Stimulated activated CD4-positive, alpha-beta T cell treated with anti-CD3 and anti-CD28 coated beads, Interleukin-1b, Interleukin-23, amount 100 ng/mL, for 1 hour (primary cell): Measurements from ENCODE around the gene PRX.
"Not testable (repeated sequence)": the region's sequence is repeated elsewhere in the genome, so short reads cannot be mapped to it uniquely, and the experiment has no call there.

Experiments
- DNase-seq, 2 donors: peaks; one replicate each; pipeline ENCODE4 v3.0.0-alpha.2; 2020; ENCODE audit warnings: low read depth in 2 of 2

Gene PRX

DNA sequence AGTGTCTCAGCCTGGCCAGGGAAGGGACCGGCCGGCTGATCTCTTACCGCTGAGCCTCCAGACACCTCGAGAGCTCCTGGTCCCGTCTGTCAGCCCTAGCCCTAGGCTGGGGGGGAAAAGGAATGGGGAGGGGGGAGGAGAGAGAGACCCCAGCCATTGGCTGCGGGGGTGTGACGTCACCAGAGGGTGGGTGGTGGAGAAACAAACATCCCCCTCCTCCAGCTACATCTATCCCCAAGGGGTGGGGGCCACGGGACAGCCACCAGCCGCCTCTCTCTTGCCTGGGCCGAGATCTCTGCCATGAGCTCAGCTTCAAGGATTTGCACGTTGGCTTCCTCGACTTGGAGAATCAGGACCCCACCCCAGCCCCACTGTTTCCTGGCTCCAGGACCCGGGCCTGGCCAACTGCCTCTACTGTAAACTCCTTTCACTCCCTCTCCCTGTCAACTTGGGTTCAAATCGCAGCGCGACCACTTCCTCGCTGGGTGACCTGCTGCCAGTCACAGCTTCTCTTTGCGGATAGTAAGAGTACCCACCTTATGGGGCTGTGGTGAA is at the start of gene PRX:
Gene PRX, minus strand, starts transcription at position 88 of the 555 bp plus-strand sequence. CDS start 5,446 bp downstream, outside the sequence.
- no peak for DNase-seq

DNA sequence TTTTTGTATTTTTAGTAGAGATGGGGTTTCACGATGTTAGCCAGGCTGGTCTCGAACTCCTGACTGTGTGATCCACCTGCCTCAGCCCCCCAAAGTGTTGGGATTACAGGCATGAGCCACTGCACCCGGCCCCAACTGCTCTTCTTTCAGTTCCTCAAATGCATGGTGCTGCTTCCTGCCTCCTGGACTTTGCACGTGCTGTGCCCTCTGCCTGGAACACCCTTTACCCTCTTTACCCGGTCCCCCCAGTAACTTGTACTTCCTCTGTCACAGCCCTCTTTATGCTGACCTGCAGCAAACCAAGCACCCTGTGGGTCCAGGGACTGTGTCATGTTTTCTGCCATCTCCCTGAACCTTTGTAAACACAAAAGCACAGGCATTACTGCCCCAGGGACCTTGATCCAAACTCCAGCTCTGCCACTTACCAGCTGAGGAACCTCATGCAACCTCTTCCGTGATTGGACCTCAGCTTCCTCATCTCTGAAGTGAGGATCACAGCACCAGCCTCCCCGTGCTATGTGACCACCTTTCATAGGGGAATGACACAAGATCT is 48.6 kb upstream of the PRX start:
- DNase-seq: no peak

DNA sequence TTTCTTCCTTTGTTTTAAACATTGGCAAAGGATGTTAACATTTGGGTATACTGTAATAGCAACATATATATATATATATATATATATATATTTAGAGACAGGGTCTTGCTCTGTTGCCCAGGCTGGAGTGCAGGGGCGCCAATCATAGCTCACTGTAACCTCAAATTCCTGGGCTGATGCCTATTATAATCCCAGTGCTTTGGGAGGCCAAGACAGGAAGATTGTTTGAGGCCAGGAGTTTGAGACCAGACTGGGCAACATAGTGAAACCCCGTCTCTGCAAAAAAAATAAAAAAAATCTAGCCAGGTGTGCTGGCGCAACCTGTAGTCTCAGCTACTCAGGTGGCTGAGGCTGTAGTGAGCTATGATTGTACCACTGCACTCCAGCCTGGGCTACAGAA is 47.0 kb upstream of the PRX start:
- no peak for DNase-seq

- no peak for DNase-seq
These were observed 45.4 kb upstream of the PRX start for GRCh38 chr19:40458597-40458974.

GRCh38 chr19:40457953-40458596 is 44.9 kb upstream of the PRX start:
- DNase-seq: no peak

DNA sequence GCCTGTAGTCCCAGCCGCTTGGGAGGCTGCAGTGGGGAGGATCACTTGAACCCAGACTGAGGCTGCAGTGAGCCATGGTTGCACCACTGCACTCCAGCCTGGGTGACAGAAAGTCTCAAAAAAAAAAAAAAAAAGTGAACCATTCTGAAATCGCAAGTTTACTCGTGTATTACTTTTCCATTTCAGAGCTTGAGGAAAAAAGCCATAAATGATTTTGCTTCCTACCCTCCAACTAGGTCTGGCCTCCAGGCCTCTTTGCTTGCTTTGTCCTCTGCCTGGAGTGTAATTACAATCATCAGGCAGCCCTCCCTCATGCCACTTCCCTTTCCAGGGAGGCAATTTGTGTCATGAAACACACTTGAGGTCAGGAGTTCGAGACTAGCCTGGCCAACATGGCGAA is 43.9 kb upstream of the PRX start:
- no peak for DNase-seq

- DNase-seq: not testable (repeated sequence)
These were observed 40.8 kb upstream of the PRX start for GRCh38 chr19:40453943-40454342.

DNA sequence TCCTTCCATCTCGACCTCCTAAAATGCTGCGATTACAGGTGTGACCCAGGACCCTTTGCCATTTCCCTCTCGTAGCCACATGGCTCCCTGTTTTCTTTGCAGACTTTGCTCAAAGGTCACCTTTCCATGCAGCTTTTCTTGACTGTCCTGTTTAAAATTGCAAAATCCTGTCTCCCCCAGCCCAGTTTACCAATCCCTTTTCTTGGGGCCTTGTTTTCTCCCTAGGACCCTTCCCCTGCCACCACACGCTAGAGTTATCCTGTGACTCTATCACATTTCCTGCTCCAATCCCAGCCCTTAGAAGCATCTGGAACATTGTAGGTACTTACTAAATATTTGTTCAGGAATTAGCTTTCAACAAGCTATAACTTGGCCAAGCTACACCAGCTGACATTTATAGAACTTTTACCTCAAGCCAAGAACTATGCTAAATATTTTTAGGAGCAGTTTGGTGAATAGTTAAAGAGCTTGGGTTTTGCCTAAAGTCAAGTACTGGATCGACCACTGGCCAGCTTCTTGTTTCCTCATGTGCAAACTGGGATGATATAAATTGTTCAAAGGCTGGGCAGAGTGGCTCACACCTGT is 40.1 kb upstream of the PRX start:
- no peak for DNase-seq

DNA sequence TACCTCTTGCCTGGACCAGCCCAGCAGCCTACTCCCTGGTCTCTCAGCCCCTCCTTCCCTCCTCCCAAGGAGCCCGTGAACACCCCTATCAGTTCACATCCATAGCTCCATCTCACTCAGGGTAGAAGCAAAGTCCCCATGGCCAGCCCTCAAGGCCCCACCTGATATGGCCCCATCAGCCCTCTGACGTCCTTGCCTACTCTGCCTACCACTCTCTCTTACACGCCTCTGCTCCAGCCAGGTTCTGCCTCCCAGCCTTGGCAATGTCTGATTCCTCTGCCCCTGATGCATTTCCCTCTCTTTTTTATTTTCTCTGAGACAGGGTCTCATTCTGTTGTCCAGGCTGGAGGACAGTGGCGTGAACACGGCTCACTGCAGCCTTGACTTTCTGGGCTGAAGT is 38.8 kb upstream of the PRX start:
- no peak for DNase-seq

GRCh38 chr19:40450664-40451063 is 37.5 kb upstream of the PRX start:
- DNase-seq: no peak

- DNase-seq: no peak
These were observed 36.3 kb upstream of the PRX start for GRCh38 chr19:40449506-40449905.

- DNase-seq: no peak
These were observed 33.1 kb upstream of the PRX start for GRCh38 chr19:40446263-40446784.

- no peak for DNase-seq
These were observed 32.6 kb upstream of the PRX start for GRCh38 chr19:40445780-40446262.

DNA sequence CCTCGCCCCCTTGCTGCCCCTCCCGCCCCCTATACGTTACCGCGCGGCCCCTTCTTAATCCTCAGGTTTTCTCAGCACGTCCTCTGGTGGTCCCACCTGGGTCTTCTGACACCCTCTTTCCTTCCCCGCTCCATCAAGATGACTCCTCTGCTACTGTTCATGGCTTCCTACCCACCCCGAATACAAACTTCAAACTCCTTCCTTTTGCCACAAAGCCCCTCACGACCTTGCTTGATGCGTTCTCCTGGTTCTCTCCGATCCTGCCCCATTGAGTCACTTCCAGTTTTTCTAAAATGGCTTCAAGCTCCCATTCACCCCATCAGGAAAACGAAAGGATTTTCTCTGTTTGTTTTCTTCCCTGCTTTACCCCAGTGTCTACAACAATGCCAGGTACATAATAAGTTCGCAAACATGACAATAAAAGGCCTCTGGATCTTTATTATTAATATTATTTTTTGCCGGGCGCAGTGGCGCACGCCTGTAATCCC is 31.7 kb upstream of the PRX start:
- no peak for DNase-seq

- DNase-seq: peak; percentile 87 to 94
These were observed 31.0 kb upstream of the PRX start, which contains the start of gene SERTAD3 for GRCh38 chr19:40444000-40444824. Gene SERTAD3, minus strand, starts transcription at chr19:40444335. Its CDS starts 2,255 bp downstream, at chr19:40442080.

- DNase-seq: peak; percentile 93 to 99
These were observed 30.2 kb upstream of the PRX start for GRCh38 chr19:40443131-40443999.

DNA sequence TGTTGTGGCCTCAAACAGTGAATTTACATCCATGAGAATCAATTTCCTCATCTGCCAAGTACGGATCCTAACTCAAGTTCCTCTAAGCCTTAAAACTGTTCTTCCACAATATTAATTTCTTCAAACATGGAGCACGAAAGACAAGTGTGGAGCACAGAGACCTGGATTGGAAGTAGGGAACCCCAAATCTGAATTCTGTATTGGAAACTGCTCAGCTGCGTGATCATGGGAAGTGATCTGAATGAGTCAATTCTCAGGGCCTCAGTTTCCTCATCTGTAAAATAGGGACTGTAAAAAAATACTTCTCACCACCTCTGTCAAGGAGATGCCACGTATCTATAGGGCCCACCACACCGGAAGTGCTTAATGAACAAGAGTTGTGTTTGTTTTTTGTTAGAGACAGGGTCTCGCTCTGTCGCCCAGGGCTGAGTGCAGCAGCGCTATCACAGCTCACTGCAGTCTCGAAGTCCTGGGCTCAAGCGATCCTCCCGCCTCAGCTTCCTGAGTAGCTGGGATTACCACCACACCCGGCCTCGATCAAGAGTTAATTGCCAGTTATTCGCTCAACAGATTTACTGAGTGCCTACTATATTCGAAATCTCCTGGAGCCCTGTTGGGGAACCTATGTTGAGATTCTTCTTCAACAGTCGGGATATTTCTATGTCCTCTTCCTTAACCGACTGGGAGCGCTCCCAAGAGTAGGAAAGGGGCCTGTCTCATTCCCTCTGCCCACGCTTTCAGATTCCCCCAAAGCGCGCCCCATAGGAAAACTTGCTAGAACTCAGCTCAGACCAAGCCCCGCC is 29.4 kb upstream of the PRX start:
- no peak for DNase-seq

- no peak for DNase-seq
These were observed 28.6 kb upstream of the PRX start for GRCh38 chr19:40441719-40442253.

DNA sequence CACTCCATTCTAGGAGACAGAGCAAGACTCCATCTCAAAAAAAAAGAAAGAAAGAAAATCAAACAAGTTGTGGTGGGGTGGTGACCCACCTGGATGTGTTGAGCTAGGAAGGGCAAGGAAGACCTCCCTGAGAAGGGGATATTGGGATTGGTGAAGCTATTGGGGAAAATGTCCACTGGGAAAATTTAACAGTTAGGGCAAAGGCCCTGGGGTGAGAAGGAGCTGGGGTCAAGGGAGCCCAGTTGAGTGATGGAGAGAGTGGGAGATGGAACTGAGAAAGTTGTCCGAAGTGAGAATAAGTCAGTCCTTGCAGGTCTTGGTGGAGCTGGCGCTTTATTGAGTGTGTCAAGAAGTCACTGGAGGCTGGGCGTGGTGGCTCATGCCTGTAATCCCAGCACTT is 25.1 kb upstream of the PRX start:
- DNase-seq: no peak
